NT2/D1 (cell line): ENCODE data around the gene HIPK2.

Source experiments
- DNase-seq: peaks from one replicate; pipeline ENCODE4 v3.0.0-alpha.2; 2011; ENCODE audit warnings: low read depth, low spot score
- H3K27me3 ChIP-seq: 2 replicates; pipeline ENCODE4 v1.6.0; 2011; ENCODE audit warnings: mild to moderate bottlenecking; ENCODE audit not compliant: insufficient read length, insufficient read depth
- H3K36me3 ChIP-seq: 2 replicates; pipeline ENCODE4 v1.6.1; 2011; ENCODE audit warnings: mild to moderate bottlenecking, low read length, mixed read lengths; ENCODE audit not compliant: insufficient read depth, insufficient read length
- H3K4me1 ChIP-seq: 2 replicates; pipeline ENCODE4 v1.5.1; 2011; ENCODE audit not compliant: insufficient read depth, insufficient read length
- H3K4me3 ChIP-seq: 2 replicates; pipeline ENCODE4 v1.5.1; 2011; ENCODE audit warnings: low read depth; ENCODE audit not compliant: insufficient read length
- H3K9ac ChIP-seq: 2 replicates; pipeline ENCODE4 v1.6.0; 2011; ENCODE audit warnings: low read depth; ENCODE audit not compliant: insufficient read length
- H3K9me3 ChIP-seq: 2 replicates; pipeline ENCODE4 v1.5.1; 2011; ENCODE audit warnings: mild to moderate bottlenecking, low read length; ENCODE audit not compliant: insufficient read depth
- SUZ12 ChIP-seq: IDR thresholded peaks from 2 replicates; pipeline ENCODE4 v1.6.1; 2011; ENCODE audit not compliant: insufficient read length, insufficient read depth; ENCODE audit errors: extremely low read depth
- YY1 ChIP-seq: IDR thresholded peaks from 2 replicates; pipeline ENCODE4 v1.6.1; 2011; ENCODE audit not compliant: insufficient read length, insufficient read depth
- ZNF274 ChIP-seq: IDR thresholded peaks from 2 replicates; pipeline ENCODE4 v1.6.1; 2011; ENCODE audit warnings: mild to moderate bottlenecking, low read depth, low read length

The HIPK2 gene

DNA sequence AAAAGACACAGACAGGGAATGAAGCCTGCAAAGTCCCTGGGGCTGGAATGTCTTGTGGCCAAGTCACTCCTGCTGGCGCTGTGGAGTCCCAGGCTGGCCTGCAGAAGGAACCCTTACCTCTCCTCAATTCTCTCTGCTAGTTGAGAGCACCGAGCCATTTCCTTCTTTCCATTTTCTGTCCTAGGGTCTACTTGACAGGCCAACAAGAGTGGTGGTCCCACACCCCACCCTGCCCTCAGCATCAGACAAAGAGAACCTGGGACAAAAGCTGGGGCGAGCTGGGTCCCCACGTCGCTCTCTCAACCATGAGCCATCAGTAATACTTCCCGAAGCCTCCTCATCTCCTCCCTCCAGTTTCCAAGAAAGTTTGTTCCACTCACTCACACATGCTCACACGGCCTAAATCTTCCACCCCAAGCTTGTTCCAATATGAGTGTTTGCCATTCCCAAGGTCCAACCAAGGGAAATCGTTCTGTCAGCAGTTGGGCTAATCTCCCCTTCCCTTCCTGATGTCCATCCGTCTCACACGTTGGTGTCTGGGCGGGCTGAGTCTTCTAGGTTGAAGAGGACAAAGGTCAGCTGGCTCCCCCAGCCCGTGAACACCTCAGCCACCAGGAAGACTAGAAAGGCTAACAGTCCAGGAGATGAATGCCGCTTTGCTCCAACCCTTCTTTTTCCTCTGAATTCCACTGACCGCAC, 210.0 kb downstream of the HIPK2 start:
- Histone ChIP-seq H3K27me3 (no peaks in the 10 kb centered on the region), H3K9me3 (no peaks in the 10 kb centered on the region), H3K36me3 (no peaks in the 10 kb centered on the region), H3K4me1 (peaks cover 2% of the 10 kb centered on the region), H3K4me3 (no peak overlapping the region), H3K9ac (no peak overlapping the region)
- DNase-seq: no peak
- no peak for TF ChIP-seq YY1
- TF ChIP-seq SUZ12: no peak

DNA sequence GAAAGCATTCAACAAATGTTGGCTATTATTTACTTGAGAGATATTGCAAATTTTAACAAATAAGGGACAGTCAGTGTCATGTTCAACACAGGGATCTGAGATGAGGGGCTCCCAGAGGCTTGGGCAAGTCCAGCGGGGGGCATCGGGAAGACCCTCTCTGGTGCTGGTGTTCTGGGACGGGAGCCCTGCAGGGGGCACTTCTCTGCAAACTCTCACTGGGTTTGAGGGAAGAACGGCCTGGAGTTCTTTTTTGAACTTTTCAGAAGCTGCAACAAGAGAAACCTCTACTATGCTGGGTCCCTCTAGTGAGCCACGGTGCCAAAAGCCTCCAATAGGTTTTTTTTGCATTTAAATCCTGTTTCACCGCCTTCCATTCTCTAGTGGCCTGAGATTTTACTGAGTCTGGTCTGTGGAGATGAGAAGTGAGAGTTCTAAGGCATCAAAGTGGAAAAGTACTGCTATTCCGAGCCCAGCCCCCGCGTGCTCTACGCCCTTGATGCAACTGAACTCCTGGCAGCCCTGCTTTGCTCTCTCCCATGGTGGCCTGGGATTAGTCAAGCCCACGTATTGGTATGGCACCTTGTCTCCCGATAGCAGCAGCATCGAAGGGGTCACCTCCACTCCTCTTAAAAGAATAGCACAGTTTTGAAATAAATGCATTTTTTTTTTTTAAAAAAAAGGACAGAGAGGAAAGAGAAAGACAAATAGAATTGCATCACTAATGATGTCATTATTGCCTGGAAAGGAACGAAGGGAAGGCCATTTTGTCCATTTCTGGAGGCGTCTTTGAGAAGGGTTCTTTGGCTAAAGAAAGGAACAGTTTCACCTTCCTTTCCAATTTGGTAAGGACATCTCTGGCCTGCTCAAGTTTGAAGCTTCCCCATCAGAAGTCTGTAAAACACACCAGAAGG, 210.8 kb downstream of the HIPK2 start:
- Histone ChIP-seq H3K27me3 (no peaks in the 10 kb centered on the region), H3K9me3 (no peaks in the 10 kb centered on the region), H3K4me1 (peaks cover 2% of the 10 kb centered on the region), H3K4me3 (no peak overlapping the region), H3K36me3 (no peaks in the 10 kb centered on the region), H3K9ac (no peak overlapping the region)
- no peak for DNase-seq
- no peak for TF ChIP-seq SUZ12

DNA sequence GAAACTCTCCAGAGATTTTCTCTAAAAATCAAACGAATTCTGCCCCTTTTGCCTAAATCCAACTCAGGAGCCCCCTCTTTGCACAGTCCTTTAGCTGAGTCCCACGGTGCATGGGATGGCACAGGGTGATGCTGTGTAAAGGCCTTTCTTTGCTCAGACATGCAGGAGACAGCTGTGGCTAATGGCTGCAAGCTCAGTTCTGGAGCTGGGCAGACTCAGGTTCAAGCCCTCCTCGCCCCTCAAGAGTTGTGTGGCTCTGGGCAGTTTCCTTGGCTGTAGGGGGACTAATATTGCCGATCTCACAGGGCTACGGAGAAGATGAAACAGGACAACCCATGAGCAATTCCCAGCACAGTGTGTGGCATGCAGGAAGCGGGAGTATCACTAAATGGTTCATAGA, 211.7 kb downstream of the HIPK2 start:
- DNase-seq: no peak
- Histone ChIP-seq H3K4me1 (peaks cover 2% of the 10 kb centered on the region), H3K36me3 (no peaks in the 10 kb centered on the region), H3K4me3 (no peak overlapping the region), H3K27me3 (no peaks in the 10 kb centered on the region), H3K9me3 (no peaks in the 10 kb centered on the region), H3K9ac (no peak overlapping the region)
- no peak for TF ChIP-seq ZNF274
- TF ChIP-seq SUZ12: no peak

DNA sequence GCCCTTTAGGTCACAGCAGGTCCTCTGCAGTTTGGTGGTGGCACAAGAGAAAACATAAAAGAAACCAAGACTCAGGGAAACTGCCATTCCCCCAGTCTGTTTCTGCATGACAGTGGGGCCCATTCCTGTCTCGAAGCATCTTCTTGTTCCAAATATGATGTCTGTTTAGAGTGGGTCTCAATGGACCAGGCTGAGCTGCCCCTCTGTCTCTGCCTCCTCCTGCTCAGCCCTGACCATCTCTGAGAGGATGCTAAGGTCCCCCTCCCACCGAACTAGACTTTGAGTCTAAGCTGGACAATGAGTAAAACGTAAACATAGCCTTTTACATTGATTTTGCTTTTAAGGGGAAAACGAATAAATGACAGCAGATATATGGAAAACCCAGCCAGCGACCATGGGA, 213.9 kb downstream of the HIPK2 start:
- Histone ChIP-seq H3K9ac (no peak overlapping the region), H3K27me3 (no peaks in the 10 kb centered on the region), H3K4me3 (no peak overlapping the region), H3K36me3 (no peaks in the 10 kb centered on the region), H3K4me1 (no peaks in the 10 kb centered on the region), H3K9me3 (no peaks in the 10 kb centered on the region)
- TF ChIP-seq YY1 (no peak), ZNF274 (no peak), SUZ12 (no peak)
- DNase-seq: no peak

DNA sequence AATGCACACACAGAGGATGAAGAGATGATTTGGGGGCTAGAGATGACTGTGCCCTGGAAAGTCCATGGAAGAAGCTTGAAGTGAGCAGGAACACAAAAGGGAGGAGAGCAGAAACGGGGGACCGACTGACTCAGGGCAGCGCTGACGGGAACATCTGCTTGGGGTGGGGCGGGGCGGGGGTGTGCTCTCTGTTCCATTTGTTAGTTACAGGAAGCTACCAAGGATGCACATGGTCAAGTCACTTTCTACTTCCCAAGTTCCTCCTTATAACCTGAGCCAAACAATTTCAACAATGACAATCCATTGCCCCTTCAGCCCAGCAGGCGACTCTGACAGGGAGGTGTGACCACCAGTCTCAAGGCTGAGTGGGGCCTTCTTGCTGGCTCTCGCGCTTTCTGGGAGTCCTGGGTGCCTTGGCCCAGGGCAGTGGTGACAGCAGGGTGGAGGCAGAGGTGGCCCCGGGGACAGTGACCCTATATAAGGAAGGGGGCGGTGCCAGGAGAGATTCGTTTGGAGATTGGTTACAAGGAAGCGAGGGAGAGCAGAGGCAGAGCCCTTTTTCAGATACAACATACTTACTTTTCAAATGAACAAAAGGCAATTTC, 214.7 kb downstream of the HIPK2 start:
- Histone ChIP-seq H3K27me3 (no peaks in the 10 kb centered on the region), H3K4me3 (no peak overlapping the region), H3K9me3 (no peaks in the 10 kb centered on the region), H3K4me1 (no peaks in the 10 kb centered on the region), H3K36me3 (no peaks in the 10 kb centered on the region), H3K9ac (no peak overlapping the region)
- TF ChIP-seq ZNF274 (no peak), SUZ12 (no peak), YY1 (no peak)
- DNase-seq: no peak

DNA sequence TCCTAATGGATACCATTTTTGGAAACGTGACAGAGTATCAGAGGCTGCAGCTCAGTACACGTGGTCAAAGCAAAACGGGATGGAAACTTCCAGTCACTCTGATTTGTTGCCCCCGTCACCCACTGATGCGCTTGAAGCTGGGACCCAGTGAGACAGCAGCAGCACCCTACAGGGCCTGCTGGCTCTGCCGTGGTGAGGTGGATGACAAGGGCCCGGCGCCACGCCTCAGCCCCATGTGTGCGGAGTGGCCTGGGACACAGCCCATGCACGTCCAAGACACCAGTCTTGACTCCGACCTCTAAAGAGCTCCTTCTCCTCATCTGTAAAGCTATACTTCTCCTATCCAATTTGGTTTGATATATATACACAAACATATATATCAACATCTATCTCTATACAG, 215.3 kb downstream of the HIPK2 start:
- H3K27me3 ChIP-seq: no peaks in the 10 kb centered on the region
- H3K9ac ChIP-seq: no peak overlapping the region
- no peak for TF ChIP-seq YY1
- TF ChIP-seq SUZ12: no peak
- no peak for TF ChIP-seq ZNF274
- H3K4me3 ChIP-seq: no peak overlapping the region
- H3K4me1 ChIP-seq: no peaks in the 10 kb centered on the region
- no peaks in the 10 kb centered on the region for H3K36me3 ChIP-seq
- no peaks in the 10 kb centered on the region for H3K9me3 ChIP-seq
- DNase-seq: no peak

DNA sequence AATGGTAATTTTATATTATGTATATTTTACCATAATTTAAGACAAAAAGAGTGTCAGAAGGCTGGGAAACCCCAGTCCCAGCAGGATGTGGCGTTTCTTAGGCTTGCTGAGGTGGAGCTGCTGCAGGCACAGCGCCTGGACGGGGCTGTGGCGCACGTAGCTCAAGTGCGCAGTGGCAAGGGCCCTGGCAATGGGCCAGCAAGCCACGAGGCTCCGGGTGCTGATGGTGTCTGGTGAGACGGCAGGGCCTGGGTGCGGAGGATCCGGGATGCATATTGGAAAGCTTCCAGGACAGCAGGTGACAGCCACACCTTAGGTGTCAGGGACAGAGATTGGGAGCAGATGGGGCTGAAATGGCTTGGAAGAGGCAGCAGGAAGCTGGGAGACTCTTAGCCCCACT, 217.1 kb downstream of the HIPK2 start:
- H3K36me3 ChIP-seq: no peaks in the 10 kb centered on the region
- no peaks in the 10 kb centered on the region for H3K9me3 ChIP-seq
- no peak overlapping the region for H3K9ac ChIP-seq
- no peaks in the 10 kb centered on the region for H3K4me1 ChIP-seq
- TF ChIP-seq ZNF274 (no peak), YY1 (no peak), SUZ12 (no peak)
- no peak for DNase-seq
- H3K4me3 ChIP-seq: no peak overlapping the region
- no peaks in the 10 kb centered on the region for H3K27me3 ChIP-seq
